Erythroblast (primary cell): ENCODE results near the gene PRPF19.

Source experiments
- GATA1 ChIP-seq: IDR thresholded peaks from 2 replicates; pipeline ENCODE4 v1.6.1; 2011; ENCODE audit warnings: low read depth, mild to moderate bottlenecking, control low read depth, low read length, moderate library complexity
- POLR2A ChIP-seq: IDR thresholded peaks from 2 replicates; pipeline ENCODE4 v1.6.1; 2011; ENCODE audit warnings: mild to moderate bottlenecking, low read length

GRCh38 chr11:60934790-60935605 lies 28.6 kb upstream of the PRPF19 start:
- no peak for TF ChIP-seq POLR2A
- no peak for TF ChIP-seq GATA1
